ENCODE results near the gene AP3S2. TPM values are rescaled to one million over a fixed set of nuclear protein-coding genes. Genes with fewer than 3 reads are reported as not detected.

Gene AP3S2
- polyA plus RNA-seq, 3 donors = 30.8 to 41.2 (median 32.4) TPM

DNA sequence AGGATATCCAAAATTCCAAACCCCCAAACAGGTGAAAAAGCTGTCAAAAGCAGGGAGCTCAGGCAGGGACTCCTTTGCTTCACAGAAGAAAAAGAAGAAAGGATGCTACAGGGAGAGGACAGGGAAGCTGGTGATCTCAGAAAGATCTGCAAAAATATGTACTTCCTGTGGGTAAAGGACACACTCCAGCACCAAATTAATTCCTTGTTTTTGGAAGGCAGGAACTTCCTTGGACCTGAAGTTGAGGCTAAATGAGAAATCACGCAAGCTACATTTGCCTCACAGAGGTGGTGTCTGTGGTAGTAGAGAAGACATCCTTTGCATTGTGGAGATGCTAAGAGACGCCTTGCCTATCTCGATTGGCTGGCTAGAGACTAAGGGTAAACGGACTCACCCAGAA is 52.5 kb downstream of the AP3S2 start:
- intact Hi-C loops (cut with micrococcal nuclease) = no loop called here
- no CpG with 5 or more reads among the region's 4 CpGs for WGBS (ENCODE audit: insufficient coverage)
- Histone ChIP-seq H3K9me3 (replicated peaks in 1 of 2; ENCODE audit: control insufficient read depth in 1 of 2, insufficient read depth in 1 of 2, low read length in 2 of 2) (no peaks in the 10 kb centered on the region), H2AFZ (ENCODE audit: insufficient read depth, low read depth, low read length, poor library complexity, severe bottlenecking) (no peak overlapping the region), H3K27ac (ENCODE audit: low read depth in 1 of 2, low read length in 2 of 2) (peak overlapping the region in 1 of 2 donors; percentile 24), H4K20me1 (ENCODE audit: insufficient read depth, low read length) (no peaks in the 10 kb centered on the region), H3K4me1 (ENCODE audit: control insufficient read depth in 1 of 2, insufficient read depth in 2 of 2, low read length in 2 of 2) (peaks cover 43 to 49% of the 10 kb centered on the region in 2 donors), H3K4me3 (replicated peaks in 1 of 3; ENCODE audit: low read depth in 2 of 3, low read length in 3 of 3) (no peak overlapping the region), H3K36me3 (replicated peaks in 1 of 2; ENCODE audit: control insufficient read depth in 1 of 2, insufficient read depth in 2 of 2, low read length in 2 of 2) (peaks cover 13 to 39% of the 10 kb centered on the region in 2 donors), H3K4me2 (replicated peaks; ENCODE audit: extremely low read depth, low read length, poor library complexity, severe bottlenecking) (no peak overlapping the region), H3K79me2 (ENCODE audit: insufficient read depth, low read length) (peaks cover 7% of the 10 kb centered on the region), H3K27me3 (ENCODE audit: control insufficient read depth in 2 of 2, insufficient read depth in 2 of 2, low read length in 2 of 2) (no peaks in the 10 kb centered on the region), H3K9ac (ENCODE audit: insufficient read depth, low read length, poor library complexity, severe bottlenecking) (no peak overlapping the region)
- TF ChIP-seq CTCF (IDR thresholded peaks at IDR 0.05) = no peak
- no peaks in the 10 kb centered on the region for H3K27me3 Mint-ChIP-seq (ENCODE audit: low read depth in 3 of 3)
- peaks cover 65% of the 10 kb centered on the region for H3K4me1 Mint-ChIP-seq
- peaks cover 45 to 67% of the 10 kb centered on the region in 2 donors for H3K36me3 Mint-ChIP-seq
- no peak overlapping the region for H3K4me3 Mint-ChIP-seq
- H3K9me3 Mint-ChIP-seq = no peaks in the 10 kb centered on the region
- H3K27ac Mint-ChIP-seq = peak overlapping the region in 1 of 7 donors; percentile 4
- no peak for DNase-seq

- H3K79me2 ChIP-seq (ENCODE audit: insufficient read depth, low read length) = peaks cover 7% of the 10 kb centered on the region
- peak overlapping the region; percentile 2 for H3K9ac ChIP-seq (ENCODE audit: insufficient read depth, low read length, poor library complexity, severe bottlenecking)
- peak overlapping the region; percentile 86 to 93 for H3K27ac ChIP-seq (ENCODE audit: low read depth in 1 of 2, low read length in 2 of 2)
- H3K27ac Mint-ChIP-seq = peak overlapping the region; percentile 91 to 98 (median 97)
- peaks cover 76% of the 10 kb centered on the region for H3K4me1 Mint-ChIP-seq
- peaks cover 64 to 70% of the 10 kb centered on the region in 2 donors for H3K4me1 ChIP-seq (ENCODE audit: control insufficient read depth in 1 of 2, insufficient read depth in 2 of 2, low read length in 2 of 2)
- H3K27me3 ChIP-seq (ENCODE audit: control insufficient read depth in 2 of 2, insufficient read depth in 2 of 2, low read length in 2 of 2) = no peaks in the 10 kb centered on the region
- intact Hi-C loops (cut with micrococcal nuclease) = loop anchor here in 1 of 2 donors (5.0 kb wide), 1 partner anchor 38 kb away; no protein-coding TSS in a partner anchor
- peaks cover 0 to under 1% (median 0%) of the 10 kb centered on the region in 3 donors for H3K27me3 Mint-ChIP-seq (ENCODE audit: low read depth in 3 of 3)
- peak overlapping the region in 1 of 2 donors; percentile 67 for H3K4me3 Mint-ChIP-seq
- H2AFZ ChIP-seq (ENCODE audit: insufficient read depth, low read depth, low read length, poor library complexity, severe bottlenecking) = no peak overlapping the region
- DNase-seq = peak; percentile 68 to 80 (median 78)
- H3K4me3 ChIP-seq (replicated peaks in 1 of 3; ENCODE audit: low read depth in 2 of 3, low read length in 3 of 3) = peak overlapping the region in 1 of 3 experiments; percentile 15
- H3K36me3 ChIP-seq (replicated peaks in 1 of 2; ENCODE audit: control insufficient read depth in 1 of 2, insufficient read depth in 2 of 2, low read length in 2 of 2) = peaks cover 12 to 35% of the 10 kb centered on the region in 2 donors
- no peaks in the 10 kb centered on the region for H4K20me1 ChIP-seq (ENCODE audit: insufficient read depth, low read length)
- no peaks in the 10 kb centered on the region for H3K9me3 ChIP-seq (replicated peaks in 1 of 2; ENCODE audit: control insufficient read depth in 1 of 2, insufficient read depth in 1 of 2, low read length in 2 of 2)
- H3K9me3 Mint-ChIP-seq = no peaks in the 10 kb centered on the region
- TF ChIP-seq CTCF (IDR thresholded peaks at IDR 0.05) = no peak
- peaks cover 45 to 66% of the 10 kb centered on the region in 2 donors for H3K36me3 Mint-ChIP-seq
- WGBS (ENCODE audit: insufficient coverage) = no CpG with 5 or more reads among the region's 4 CpGs
- peak overlapping the region; percentile 27 for H3K4me2 ChIP-seq (replicated peaks; ENCODE audit: extremely low read depth, low read length, poor library complexity, severe bottlenecking)
These were observed 54.5 kb downstream of the AP3S2 start for GRCh38 chr15:89839167-89839810.
